ENCODE results near the gene SLC1A4. TPM values are rescaled to one million over a fixed set of nuclear protein-coding genes. Genes with fewer than 3 reads are reported as not detected.
"Not testable (repeated sequence)": the region's sequence is repeated elsewhere in the genome, so short reads cannot be mapped to it uniquely, and the experiment has no call there.

The SLC1A4 gene
- total RNA-seq, 1 experiment from 2014 or later, result 27.5 TPM

- Histone ChIP-seq H3K4me1 (replicated peaks) (peaks cover 25% of the 10 kb centered on the region), H3K27ac (no peak overlapping the region), H3K4me3 (no peak overlapping the region), H3K27me3 (replicated peaks) (no peaks in the 10 kb centered on the region), H3K36me3 (0 out of 2 replicates have a peak, but pooled peaks cover 3% of the 10 kb centered on the region), H3K9me3 (replicated peaks) (peaks cover 3% of the 10 kb centered on the region; the same call in 1 of the 2 replicates)
- no peak for DNase-seq (ENCODE audit: low read depth in 1 of 2, low spot score in 2 of 2)
Observed at GRCh38 chr2:64990876-64991275, 1.7 kb downstream of the SLC1A4 start.

- no peak for DNase-seq (ENCODE audit: low read depth in 1 of 2, low spot score in 2 of 2)
- Histone ChIP-seq H3K36me3 (0 out of 2 replicates have a peak, but pooled peaks cover 3% of the 10 kb centered on the region), H3K27ac (no peak overlapping the region), H3K27me3 (replicated peaks) (no peaks in the 10 kb centered on the region), H3K4me1 (replicated peaks) (peaks cover 20% of the 10 kb centered on the region), H3K9me3 (replicated peaks) (peaks cover 3% of the 10 kb centered on the region; the same call in 1 of the 2 replicates), H3K4me3 (no peak overlapping the region)
Observed at GRCh38 chr2:64992218-64992617, 3.0 kb downstream of the SLC1A4 start.

DNA sequence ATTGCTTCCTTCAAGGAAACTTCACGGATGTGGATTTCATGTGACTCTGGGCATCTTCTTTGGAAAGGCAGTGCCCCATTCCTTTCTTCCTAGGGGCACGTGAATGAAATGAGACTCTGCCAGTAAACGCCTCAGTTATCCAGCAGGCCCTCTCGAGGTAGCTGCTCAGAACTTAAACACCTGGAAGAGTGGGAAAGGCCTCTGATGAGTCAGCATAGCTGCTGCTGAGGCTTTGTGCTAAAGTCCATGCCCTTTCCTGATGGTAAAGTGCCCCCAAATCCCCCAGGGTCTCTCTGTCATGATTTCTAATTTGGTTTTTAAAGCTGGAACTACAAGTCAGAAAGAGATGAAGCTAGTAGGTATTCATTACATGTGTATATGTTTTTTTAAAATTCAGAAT, 3.8 kb downstream of the SLC1A4 start:
- peaks cover 3% of the 10 kb centered on the region; the same call in 1 of the 2 replicates for H3K9me3 ChIP-seq (replicated peaks)
- no peaks in the 10 kb centered on the region for H3K27me3 ChIP-seq (replicated peaks)
- no peak for DNase-seq (ENCODE audit: low read depth in 1 of 2, low spot score in 2 of 2)
- H3K4me3 ChIP-seq, result no peak overlapping the region
- 0 out of 2 replicates have a peak, but pooled peaks cover 3% of the 10 kb centered on the region for H3K36me3 ChIP-seq
- no peak overlapping the region for H3K27ac ChIP-seq
- H3K4me1 ChIP-seq (replicated peaks), result peaks cover 19% of the 10 kb centered on the region

DNA sequence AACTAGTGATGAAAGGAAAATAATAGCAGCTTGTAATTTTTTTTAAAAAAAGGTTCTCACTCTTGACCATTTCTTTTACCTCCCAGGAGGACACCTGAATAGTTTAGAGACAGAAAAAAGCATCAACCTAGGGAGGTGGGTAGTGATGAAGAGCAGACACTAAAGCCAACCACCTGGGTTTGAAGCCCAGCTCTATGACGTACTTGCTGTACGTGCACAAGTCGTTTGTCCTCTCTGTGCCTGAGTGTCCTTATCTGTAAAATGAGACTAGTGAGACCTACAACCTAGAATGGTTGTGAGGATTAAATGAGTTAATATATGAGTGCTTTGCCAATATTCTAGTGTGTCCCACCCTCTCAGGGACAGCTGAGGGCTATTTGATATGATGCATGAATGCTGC, 5.8 kb downstream of the SLC1A4 start:
- peaks cover 22% of the 10 kb centered on the region for H3K4me1 ChIP-seq (replicated peaks)
- H3K27ac ChIP-seq, result no peak overlapping the region
- no peaks in the 10 kb centered on the region for H3K9me3 ChIP-seq (replicated peaks)
- DNase-seq (ENCODE audit: low read depth in 1 of 2, low spot score in 2 of 2), result no peak
- no peaks in the 10 kb centered on the region for H3K27me3 ChIP-seq (replicated peaks)
- H3K36me3 ChIP-seq, result no peaks in the 10 kb centered on the region
- H3K4me3 ChIP-seq, result no peak overlapping the region

- Histone ChIP-seq H3K27me3 (replicated peaks) (no peaks in the 10 kb centered on the region), H3K9me3 (replicated peaks) (no peaks in the 10 kb centered on the region), H3K4me1 (replicated peaks) (peaks cover 12% of the 10 kb centered on the region), H3K36me3 (no peaks in the 10 kb centered on the region), H3K4me3 (no peak overlapping the region), H3K27ac (no peak overlapping the region)
- DNase-seq (ENCODE audit: low read depth in 1 of 2, low spot score in 2 of 2), result no peak
Observed at GRCh38 chr2:64996871-64997307, 7.7 kb downstream of the SLC1A4 start.

- Histone ChIP-seq H3K27ac (peak overlapping the region; percentile 56), H3K4me3 (no peak overlapping the region), H3K36me3 (no peaks in the 10 kb centered on the region), H3K4me1 (replicated peaks) (peaks cover 12% of the 10 kb centered on the region), H3K9me3 (replicated peaks) (no peaks in the 10 kb centered on the region), H3K27me3 (replicated peaks) (no peaks in the 10 kb centered on the region)
- DNase-seq (ENCODE audit: low read depth in 1 of 2, low spot score in 2 of 2), result peak in 1 of 2 experiments; percentile 71
Observed at GRCh38 chr2:64998658-64999061, 9.5 kb downstream of the SLC1A4 start.

- Histone ChIP-seq H3K27ac (no peak overlapping the region), H3K4me1 (replicated peaks) (peaks cover 12% of the 10 kb centered on the region), H3K4me3 (no peak overlapping the region), H3K36me3 (no peaks in the 10 kb centered on the region), H3K9me3 (replicated peaks) (no peaks in the 10 kb centered on the region), H3K27me3 (replicated peaks) (no peaks in the 10 kb centered on the region)
- no peak for DNase-seq (ENCODE audit: low read depth in 1 of 2, low spot score in 2 of 2)
Observed at GRCh38 chr2:64999754-65000153, 10.6 kb downstream of the SLC1A4 start.

DNA sequence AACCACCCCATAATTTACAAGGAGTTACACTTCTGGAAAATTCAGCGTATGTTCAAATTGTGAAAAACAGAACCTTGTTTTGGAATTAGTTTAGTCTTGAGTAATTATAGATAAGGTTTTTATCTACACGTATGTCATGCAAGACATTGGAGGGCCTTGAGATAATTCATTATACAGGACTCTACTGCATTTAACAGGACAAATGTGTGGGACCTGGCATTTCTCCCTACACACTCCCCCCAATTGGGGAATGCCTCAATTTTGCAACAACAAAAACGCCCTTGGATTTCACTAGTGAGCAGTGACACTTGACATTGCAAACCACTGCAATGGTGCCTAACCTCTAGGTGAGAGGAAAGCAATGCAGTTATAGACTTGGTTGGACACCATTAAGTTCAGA, 11.4 kb downstream of the SLC1A4 start:
- H3K36me3 ChIP-seq, result no peaks in the 10 kb centered on the region
- peaks cover 16% of the 10 kb centered on the region for H3K4me1 ChIP-seq (replicated peaks)
- no peak overlapping the region for H3K4me3 ChIP-seq
- DNase-seq (ENCODE audit: low read depth in 1 of 2, low spot score in 2 of 2), result no peak
- H3K27ac ChIP-seq, result no peak overlapping the region
- no peaks in the 10 kb centered on the region for H3K27me3 ChIP-seq (replicated peaks)
- H3K9me3 ChIP-seq (replicated peaks), result no peaks in the 10 kb centered on the region

DNA sequence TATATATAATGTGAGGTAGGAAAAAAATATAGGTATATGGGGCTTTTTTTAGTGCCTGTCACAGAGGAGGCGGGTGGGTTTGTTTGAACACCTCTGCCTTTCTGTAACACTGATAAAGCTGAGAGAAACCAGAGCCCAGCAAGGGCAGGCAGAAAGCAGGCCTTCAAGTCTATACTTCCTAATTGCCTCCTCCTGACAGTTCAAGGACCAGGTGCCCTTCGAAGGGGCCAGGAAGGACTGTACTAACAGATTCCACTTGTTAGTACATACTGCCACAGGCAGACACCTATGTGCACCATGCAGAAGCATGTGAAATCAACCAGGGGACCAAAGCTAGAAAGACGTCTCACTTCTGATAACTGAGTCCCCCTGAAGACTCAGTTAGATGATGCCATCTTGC, 13.8 kb downstream of the SLC1A4 start:
- no peaks in the 10 kb centered on the region for H3K27me3 ChIP-seq (replicated peaks)
- peaks cover 28% of the 10 kb centered on the region for H3K4me1 ChIP-seq (replicated peaks)
- H3K27ac ChIP-seq, result no peak overlapping the region
- H3K9me3 ChIP-seq (replicated peaks), result no peaks in the 10 kb centered on the region
- H3K4me3 ChIP-seq, result no peak overlapping the region
- no peaks in the 10 kb centered on the region for H3K36me3 ChIP-seq
- DNase-seq (ENCODE audit: low read depth in 1 of 2, low spot score in 2 of 2), result no peak

- not testable (repeated sequence) for H3K36me3 ChIP-seq; DNase-seq (ENCODE audit: low read depth in 1 of 2, low spot score in 2 of 2); H3K9me3 ChIP-seq (replicated peaks); H3K27me3 ChIP-seq (replicated peaks); H3K27ac ChIP-seq; H3K4me3 ChIP-seq
- H3K4me1 ChIP-seq (replicated peaks), result peaks cover 17% of the 10 kb centered on the region
Observed at GRCh38 chr2:65004232-65004631, 15.0 kb downstream of the SLC1A4 start.

DNA sequence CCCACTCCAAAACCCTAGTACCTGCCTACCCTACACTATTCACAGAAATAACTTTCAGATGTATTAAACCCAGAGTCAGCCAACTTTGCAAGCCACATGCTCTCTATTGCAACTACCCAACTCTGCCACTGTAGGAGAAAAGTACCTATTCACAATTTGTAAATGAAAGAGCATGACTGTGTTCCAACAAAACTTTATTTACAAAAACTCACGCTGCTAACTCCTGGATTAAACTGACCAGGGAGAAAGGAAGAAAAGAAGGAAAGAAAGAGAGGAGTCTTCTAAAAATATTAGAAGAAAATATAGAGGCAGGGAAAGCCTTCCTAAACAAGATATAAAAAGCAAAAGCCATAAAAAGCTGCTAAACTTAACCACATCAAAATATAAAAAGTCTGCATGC, 24.6 kb downstream of the SLC1A4 start:
- H3K4me1 ChIP-seq (replicated peaks), result no peaks in the 10 kb centered on the region; the same call in 1 of the 2 replicates
- peaks cover 27% of the 10 kb centered on the region for H3K36me3 ChIP-seq
- DNase-seq (ENCODE audit: low read depth in 1 of 2, low spot score in 2 of 2), result no peak
- H3K9me3 ChIP-seq (replicated peaks), result no peaks in the 10 kb centered on the region
- no peak overlapping the region for H3K27ac ChIP-seq
- no peak overlapping the region for H3K4me3 ChIP-seq
- H3K27me3 ChIP-seq (replicated peaks), result no peaks in the 10 kb centered on the region

GRCh38 chr2:65015731-65016130, 26.5 kb downstream of the SLC1A4 start:
- Histone ChIP-seq H3K27ac (peak overlapping the region; percentile 29; the same call in 1 of the 2 replicates), H3K36me3 (peaks cover 39% of the 10 kb centered on the region), H3K4me3 (no peak overlapping the region), H3K4me1 (replicated peaks) (no peaks in the 10 kb centered on the region; the same call in 1 of the 2 replicates), H3K27me3 (replicated peaks) (no peaks in the 10 kb centered on the region), H3K9me3 (replicated peaks) (no peaks in the 10 kb centered on the region)
- DNase-seq (ENCODE audit: low read depth in 1 of 2, low spot score in 2 of 2), result peak in 1 of 2 experiments; percentile 32

DNA sequence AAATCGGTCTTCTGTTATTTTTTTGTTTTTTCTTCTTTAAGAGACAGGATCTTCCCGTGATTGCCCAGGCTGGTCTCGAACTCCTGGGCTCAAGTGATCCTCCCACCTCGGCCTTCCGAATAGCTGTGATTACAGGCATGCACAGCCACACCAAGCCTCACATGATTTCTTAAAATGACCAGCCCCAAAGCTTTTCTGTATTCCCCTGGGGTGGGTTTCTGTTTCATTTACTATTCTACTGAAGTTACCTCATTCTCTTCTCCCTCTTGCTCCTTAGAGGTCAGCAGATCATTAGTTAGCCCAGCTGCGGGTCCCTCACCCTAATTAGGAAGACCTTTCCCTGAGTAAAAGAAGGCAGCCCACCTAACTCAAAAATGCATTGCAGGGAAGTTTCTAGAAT, 27.6 kb downstream of the SLC1A4 start:
- Histone ChIP-seq H3K27me3 (replicated peaks) (no peaks in the 10 kb centered on the region), H3K4me3 (no peak overlapping the region), H3K4me1 (replicated peaks) (no peaks in the 10 kb centered on the region; the same call in 1 of the 2 replicates), H3K9me3 (replicated peaks) (no peaks in the 10 kb centered on the region), H3K27ac (no peak overlapping the region), H3K36me3 (peaks cover 43% of the 10 kb centered on the region)
- DNase-seq (ENCODE audit: low read depth in 1 of 2, low spot score in 2 of 2), result no peak

DNA sequence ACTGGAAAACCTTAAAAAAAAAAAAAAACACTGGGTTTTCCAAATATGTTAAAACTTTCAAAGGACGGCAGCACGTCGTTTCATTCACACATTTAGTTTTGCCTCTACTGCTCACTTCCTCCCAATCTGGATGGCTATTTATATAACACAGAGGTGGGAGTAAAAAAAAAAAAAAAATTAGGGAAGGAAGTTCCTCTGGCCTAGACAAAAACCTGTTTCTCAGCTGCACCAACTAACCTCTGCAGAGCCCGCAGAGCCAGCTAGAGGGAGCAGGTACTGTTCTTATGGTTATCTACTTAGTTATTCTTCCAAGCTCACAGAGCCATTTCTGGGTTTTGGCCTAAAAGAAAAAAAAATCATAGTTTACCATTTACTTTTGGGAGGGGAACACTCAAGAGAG, 28.1 kb downstream of the SLC1A4 start:
- DNase-seq (ENCODE audit: low read depth in 1 of 2, low spot score in 2 of 2), result no peak
- peaks cover 44% of the 10 kb centered on the region for H3K36me3 ChIP-seq
- no peaks in the 10 kb centered on the region; the same call in 1 of the 2 replicates for H3K4me1 ChIP-seq (replicated peaks)
- no peak overlapping the region for H3K4me3 ChIP-seq
- no peak overlapping the region for H3K27ac ChIP-seq
- no peaks in the 10 kb centered on the region for H3K27me3 ChIP-seq (replicated peaks)
- H3K9me3 ChIP-seq (replicated peaks), result no peaks in the 10 kb centered on the region

- Histone ChIP-seq H3K9me3 (replicated peaks) (no peaks in the 10 kb centered on the region), H3K4me1 (replicated peaks) (no peaks in the 10 kb centered on the region; the same call in 1 of the 2 replicates), H3K4me3 (no peak overlapping the region), H3K27ac (no peak overlapping the region), H3K36me3 (peaks cover 44% of the 10 kb centered on the region), H3K27me3 (replicated peaks) (no peaks in the 10 kb centered on the region)
- no peak for DNase-seq (ENCODE audit: low read depth in 1 of 2, low spot score in 2 of 2)
Observed at GRCh38 chr2:65018141-65018582, 29.0 kb downstream of the SLC1A4 start.
